ENCODE data around the gene DCDC1.

The DCDC1 gene

DNA sequence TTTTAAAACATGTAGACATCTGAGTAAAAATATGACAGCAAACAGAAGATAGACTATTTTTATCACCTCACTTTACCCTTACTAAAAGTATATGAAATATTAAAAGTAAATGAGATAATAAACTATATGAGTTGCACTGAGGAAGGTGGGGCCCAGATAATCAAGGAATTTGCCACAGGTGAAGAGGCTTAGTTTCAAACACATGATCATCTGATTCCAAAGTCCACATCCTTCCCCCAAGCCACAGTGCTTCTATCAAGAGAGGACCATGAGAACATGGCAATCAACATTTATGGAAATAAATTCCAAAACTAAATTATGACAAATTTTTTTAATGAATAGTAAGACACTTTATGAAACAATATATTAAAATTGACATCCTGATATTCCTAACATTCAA, 384.0 kb downstream of the DCDC1 start:
- no peak for DNase-seq (ENCODE audit: low spot score)
- Histone ChIP-seq H3K27ac (no peak overlapping the region), H3K4me3 (no peak overlapping the region)
- TF ChIP-seq, protein P1, sequence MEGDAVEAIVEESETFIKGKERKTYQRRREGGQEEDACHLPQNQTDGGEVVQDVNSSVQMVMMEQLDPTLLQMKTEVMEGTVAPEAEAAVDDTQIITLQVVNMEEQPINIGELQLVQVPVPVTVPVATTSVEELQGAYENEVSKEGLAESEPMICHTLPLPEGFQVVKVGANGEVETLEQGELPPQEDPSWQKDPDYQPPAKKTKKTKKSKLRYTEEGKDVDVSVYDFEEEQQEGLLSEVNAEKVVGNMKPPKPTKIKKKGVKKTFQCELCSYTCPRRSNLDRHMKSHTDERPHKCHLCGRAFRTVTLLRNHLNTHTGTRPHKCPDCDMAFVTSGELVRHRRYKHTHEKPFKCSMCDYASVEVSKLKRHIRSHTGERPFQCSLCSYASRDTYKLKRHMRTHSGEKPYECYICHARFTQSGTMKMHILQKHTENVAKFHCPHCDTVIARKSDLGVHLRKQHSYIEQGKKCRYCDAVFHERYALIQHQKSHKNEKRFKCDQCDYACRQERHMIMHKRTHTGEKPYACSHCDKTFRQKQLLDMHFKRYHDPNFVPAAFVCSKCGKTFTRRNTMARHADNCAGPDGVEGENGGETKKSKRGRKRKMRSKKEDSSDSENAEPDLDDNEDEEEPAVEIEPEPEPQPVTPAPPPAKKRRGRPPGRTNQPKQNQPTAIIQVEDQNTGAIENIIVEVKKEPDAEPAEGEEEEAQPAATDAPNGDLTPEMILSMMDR (IDR thresholded peaks at IDR 0.05), result no peak

DNA sequence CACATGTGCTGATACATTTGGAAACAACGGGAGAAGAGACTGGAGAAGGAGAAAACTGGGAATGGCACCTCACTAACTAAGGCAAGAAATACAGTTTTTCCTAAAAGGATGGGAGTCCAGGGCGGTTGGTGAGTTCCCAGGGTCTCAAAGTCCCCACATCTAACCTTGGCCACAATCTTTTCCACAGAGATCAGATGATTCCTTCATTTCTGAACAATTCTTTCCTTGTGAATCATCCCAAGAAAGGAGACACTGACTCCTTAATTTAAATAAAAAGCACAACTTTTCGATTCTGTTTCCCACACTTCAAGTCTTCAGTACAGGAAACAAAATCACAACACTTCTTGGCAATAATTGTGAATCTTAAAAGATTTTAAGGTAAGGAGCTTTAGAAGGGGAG, 384.7 kb downstream of the DCDC1 start:
- TF ChIP-seq, protein P1 (IDR thresholded peaks at IDR 0.05), result no peak
- H3K27ac ChIP-seq, result no peak overlapping the region
- DNase-seq (ENCODE audit: low spot score), result no peak
- H3K4me3 ChIP-seq, result no peak overlapping the region

DNA sequence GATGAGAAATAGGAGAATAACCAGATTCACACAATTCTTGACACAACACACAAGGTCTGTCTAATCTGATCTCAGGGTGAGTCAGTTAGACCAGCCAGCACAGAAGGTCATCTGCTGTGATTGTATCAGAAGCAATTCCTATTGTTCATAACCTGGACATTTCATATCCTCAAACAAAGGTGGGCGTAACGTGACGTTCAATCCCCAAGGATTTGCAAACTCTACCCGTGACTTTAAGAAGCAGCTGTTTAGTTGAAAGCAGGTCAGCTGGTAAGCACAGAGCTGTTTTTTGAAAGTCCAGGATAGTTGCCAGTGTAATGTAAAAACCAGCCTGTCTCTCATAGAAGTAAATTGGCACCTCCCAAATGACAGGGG, 385.1 kb downstream of the DCDC1 start:
- H3K4me3 ChIP-seq, result no peak overlapping the region
- no peak for DNase-seq (ENCODE audit: low spot score)
- no peak overlapping the region for H3K27ac ChIP-seq
- TF ChIP-seq, protein P1 (IDR thresholded peaks at IDR 0.05), result no peak

DNA sequence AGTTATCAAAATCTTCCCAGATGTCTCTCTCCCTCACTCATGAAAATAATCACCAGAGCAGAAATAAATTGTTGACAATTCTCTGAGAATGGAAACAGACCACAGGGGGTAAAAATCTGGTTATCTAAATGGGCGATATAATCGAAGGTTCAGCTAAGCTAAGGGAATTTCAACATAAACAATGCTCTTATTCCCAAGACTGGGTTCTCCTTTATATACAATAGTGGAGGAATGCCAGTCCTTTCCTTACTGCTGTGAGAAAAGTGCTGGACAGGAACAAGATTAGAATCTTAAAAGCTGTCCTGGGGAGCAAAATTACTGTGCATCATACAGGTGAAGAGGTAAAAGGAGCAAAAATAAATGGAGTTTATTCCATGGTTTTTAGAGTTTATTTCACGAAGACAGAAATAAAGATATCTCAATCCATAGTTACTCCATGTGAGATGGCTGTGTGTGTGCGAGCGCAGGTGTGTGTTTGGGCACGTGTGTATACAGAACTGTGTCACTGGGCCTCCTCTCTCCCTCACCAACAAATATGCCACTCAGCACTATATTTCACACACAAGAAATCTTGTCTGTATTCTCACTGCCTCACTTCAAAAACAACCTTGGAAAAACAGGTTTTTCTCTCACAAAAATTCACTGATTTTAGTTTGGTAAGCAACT, 385.6 kb downstream of the DCDC1 start:
- TF ChIP-seq, protein P1 (IDR thresholded peaks at IDR 0.05), result no peak
- H3K4me3 ChIP-seq, result no peak overlapping the region
- DNase-seq (ENCODE audit: low spot score), result no peak
- no peak overlapping the region for H3K27ac ChIP-seq

DNA sequence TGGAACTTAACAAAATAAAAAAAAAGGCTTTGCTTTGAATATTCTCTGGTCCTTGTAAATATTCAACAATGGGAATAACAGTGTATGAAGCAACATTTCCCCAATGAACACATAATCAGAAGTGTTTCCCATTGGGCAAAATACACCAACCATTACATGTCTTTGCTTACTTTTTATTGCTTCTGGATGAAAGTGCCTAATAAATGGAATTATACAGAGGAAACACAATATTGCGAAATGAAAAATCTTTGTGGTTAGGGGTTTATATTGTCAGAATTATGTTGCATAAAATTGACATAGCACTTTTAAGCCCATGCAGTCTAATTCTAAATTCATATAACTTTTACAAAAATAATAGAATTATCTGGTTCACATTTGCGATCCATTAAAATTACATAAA, 386.4 kb downstream of the DCDC1 start:
- H3K27ac ChIP-seq, result no peak overlapping the region
- H3K4me3 ChIP-seq, result no peak overlapping the region
- DNase-seq (ENCODE audit: low spot score), result no peak
- TF ChIP-seq, protein P1 (IDR thresholded peaks at IDR 0.05), result no peak

DNA sequence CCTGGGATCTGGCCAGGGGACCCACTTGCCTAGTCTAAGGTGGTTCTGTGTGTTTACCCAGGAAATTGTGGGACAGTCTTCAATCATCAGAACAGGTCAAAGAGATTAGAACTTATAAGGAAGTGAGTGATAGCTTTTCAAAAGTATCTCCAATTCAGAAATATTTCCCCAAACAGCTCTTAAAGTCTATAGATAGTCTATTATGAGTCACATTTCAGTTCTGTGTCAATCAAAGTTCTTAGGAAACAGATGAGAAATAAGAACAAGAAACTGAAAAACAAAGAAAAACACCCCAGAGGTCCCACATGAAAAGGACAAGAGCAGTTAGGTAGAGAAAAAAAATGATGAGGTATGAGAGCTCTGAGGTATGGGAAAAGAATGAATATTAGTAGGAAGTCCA, 402.0 kb downstream of the DCDC1 start:
- no peak for DNase-seq (ENCODE audit: low spot score)
- Histone ChIP-seq H3K27ac (no peak overlapping the region), H3K4me3 (no peak overlapping the region)
- TF ChIP-seq, protein P1 (IDR thresholded peaks at IDR 0.05), result no peak

DNA sequence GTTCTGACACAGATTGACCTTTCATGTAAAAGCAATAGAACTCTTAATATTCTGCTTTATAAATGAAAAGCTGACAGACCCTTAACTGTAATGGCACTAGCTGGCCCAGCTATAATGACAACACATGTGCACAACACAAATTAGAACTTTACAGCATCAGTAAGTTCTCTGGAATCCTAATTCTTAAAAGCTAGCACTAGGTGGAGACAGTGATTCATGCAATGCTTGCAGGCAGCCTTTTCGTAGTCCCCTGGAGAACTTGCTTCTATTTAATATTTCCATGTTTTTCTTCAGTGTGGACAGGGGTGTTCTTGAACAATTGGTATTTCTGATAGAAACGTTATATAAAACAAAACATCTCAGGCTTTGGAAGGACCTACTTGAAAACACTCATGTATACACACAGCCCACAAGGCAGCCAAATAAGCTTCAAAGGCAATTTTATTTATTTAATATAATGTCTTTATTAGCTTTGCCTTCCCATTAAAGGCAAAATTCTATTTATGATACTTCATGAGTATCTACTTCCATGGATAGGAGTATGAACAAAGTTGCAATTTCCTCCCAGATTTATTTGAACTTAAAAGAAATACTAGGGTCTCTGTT, 409.0 kb downstream of the DCDC1 start:
- TF ChIP-seq, protein P1 (IDR thresholded peaks at IDR 0.05), result no peak
- H3K27ac ChIP-seq, result no peak overlapping the region
- no peak for DNase-seq (ENCODE audit: low spot score)
- H3K4me3 ChIP-seq, result no peak overlapping the region

All from coronary artery (tissue), 2 donors.